HepG2 (cell line): ENCODE measurements around the gene ING1. TPM values are rescaled to one million over a fixed set of nuclear protein-coding genes. Genes with fewer than 3 reads are reported as not detected.

ENCODE experiments used
- ATAC-seq: fragments of 200-7000 bp; cut with Tn5 transposase; 3 replicates; pipeline ENCODE4 v1.9.1; 2020; ENCODE audit warnings: mild to moderate bottlenecking, moderate library complexity
- BruUV-seq: library from RNA; stranded (reverse); fragments of 400-500 nt; replicated peaks from 2 replicates; lab custom pipeline; 2021; lab: Mats Ljungman, UMichigan
- CTCF ChIA-PET: fragments of 300-600 bp; formaldehyde crosslinking; extraction: SDS; loops from one replicate; lab custom pipeline; 2021; ENCODE audit warnings: low total read pairs, inconsistent platforms, low intra/inter-chr PET ratio; lab: Yijun Ruan, JAX
- POLR2A ChIA-PET: fragments of 350-600 bp; sonication (Branson Sonifier 250); formaldehyde crosslinking; loops from one replicate; lab custom pipeline; 2020; ENCODE audit warnings: antibody characterized with exemption, inconsistent platforms; lab: Yijun Ruan, JAX
- DNase-seq: peaks from one replicate; pipeline ENCODE4 v3.0.0-alpha.2; 2015; ENCODE audit warnings: low spot score
- FAIRE-seq: peaks from 3 replicates; lab custom pipeline; 2011; peaks lifted over from hg19 to GRCh38; lab: Jason Lieb, UNC
- H2AFZ ChIP-seq: one replicate; pipeline ENCODE4 v1.6.1; 2011; ENCODE audit warnings: low read length, inconsistent platforms
- H3K27ac ChIP-seq: fragments of 300-600 bp; 3 replicates; pipeline ENCODE4 v1.8.0; 2011; ENCODE audit warnings: mixed run types, mild to moderate bottlenecking, mixed read lengths, low read length, inconsistent platforms; ENCODE audit not compliant: insufficient read depth; ENCODE audit errors: extremely low read length
- H3K27me3 ChIP-seq, 2 experiments: fragments of 200-600 bp in 1 of 2; 2 replicates in 1 of 2; 3 replicates in 1 of 2; pipeline versions ENCODE4 v1.6.0 to v1.8.0; 2011; ENCODE audit warnings: low read length in 2 of 2, mild to moderate bottlenecking in 2 of 2, moderate library complexity in 2 of 2, inconsistent platforms in 1 of 2; ENCODE audit not compliant: insufficient read depth in 2 of 2, control insufficient read depth in 1 of 2
- H3K36me3 ChIP-seq, 2 experiments: fragments of 200-600 bp in 1 of 2; replicated peaks in 1 of 2; 2 replicates in 1 of 2; 3 replicates in 1 of 2; pipeline versions ENCODE4 v1.5.1 to v1.8.0; 2011; ENCODE audit warnings: low read length in 2 of 2, inconsistent platforms in 1 of 2; ENCODE audit not compliant: insufficient read depth in 2 of 2, control insufficient read depth in 1 of 2
- H3K4me1 ChIP-seq: 2 replicates; pipeline ENCODE4 v1.5.1; 2012; ENCODE audit warnings: low read length, inconsistent platforms; ENCODE audit not compliant: insufficient read depth
- H3K4me2 ChIP-seq: 2 replicates; pipeline ENCODE4 v1.6.0; 2011; ENCODE audit warnings: low read depth, low read length, inconsistent platforms
- H3K4me3 ChIP-seq, 3 experiments: fragments of 200-600 bp in 1 of 3; sonication (generic), shearing (Covaris generic) in 1 of 3; replicated peaks in 1 of 3; 2 replicates each; pipeline ENCODE4 v1.5.1; 2011 to 2016; ENCODE audit warnings: low read length in 3 of 3, inconsistent platforms in 2 of 3, low read depth in 2 of 3, mild to moderate bottlenecking in 2 of 3, control low read depth in 1 of 3, mixed read lengths in 1 of 3; ENCODE audit not compliant: insufficient read depth in 1 of 3
- H3K79me2 ChIP-seq: one replicate; pipeline ENCODE4 v1.6.1; 2011; ENCODE audit warnings: low read length, inconsistent platforms; ENCODE audit not compliant: insufficient read depth
- H3K9ac ChIP-seq: 2 replicates; pipeline ENCODE4 v1.6.0; 2011; ENCODE audit warnings: mild to moderate bottlenecking, low read depth, low read length, inconsistent platforms; ENCODE audit not compliant: insufficient read depth
- H3K9me3 ChIP-seq: 2 replicates; pipeline ENCODE4 v1.5.1; 2012; ENCODE audit warnings: mild to moderate bottlenecking, low read length
- H4K20me1 ChIP-seq: 2 replicates; pipeline ENCODE4 v1.6.0; 2011; ENCODE audit warnings: inconsistent platforms, mild to moderate bottlenecking, low read length, moderate library complexity; ENCODE audit not compliant: insufficient read depth
- KAT2B ChIP-seq: fragments of 150-350 bp; IDR thresholded peaks from 2 replicates; pipeline ENCODE4 v1.6.1; 2014; ENCODE audit warnings: low read depth, low read length, borderline replicate concordance
- RORA ChIP-seq: sonication (generic); formaldehyde crosslinking; IDR thresholded peaks from 2 replicates; pipeline ENCODE4 v1.5.0; 2020; ENCODE audit warnings: mild to moderate bottlenecking, missing genetic modification reagents, moderate library complexity
- ZNF558 ChIP-seq: sonication (generic); formaldehyde crosslinking; IDR thresholded peaks from 2 replicates; pipeline ENCODE4 v1.9.0; 2022; ENCODE audit warnings: mild to moderate bottlenecking, missing genetic modification reagents, borderline replicate concordance
- ZNF878 ChIP-seq: sonication (generic); formaldehyde crosslinking; IDR thresholded peaks from 2 replicates; pipeline ENCODE4 v1.8.1; 2023; ENCODE audit warnings: mild to moderate bottlenecking, missing genetic modification reagents, moderate library complexity
- WGBS: methylation state at CpG from one replicate; pipeline ENCODE4 v1.1.6; 2017; ENCODE audit warnings: low lambda C conversion rate; 5-methylcytosine and 5-hydroxymethylcytosine counted together
- in situ Hi-C: cut with HindIII; loops from 2 replicates; pipeline ENCODE4 v1.10.0; 2017; ENCODE audit warnings: low pct_unique_long_range_greater_than_20kb; ENCODE audit not compliant: extremely low pct_ligation_motif_present
- intact Hi-C: fragments of 100-400 bp; cut with micrococcal nuclease; formaldehyde crosslinking; loops from one replicate; pipeline ENCODE4 v1.10.0; 2022; ENCODE audit not compliant: unreplicated experiment
- polyA plus RNA-seq, 8 experiments: library from polyadenylated mRNA; depleted of rRNA in 3 of 8; stranded (reverse) in 7 of 8; unstranded in 1 of 8; fragments of >200 nt; fragmentation: Illumina TruSeq in 4 of 8; extraction: Trizol in 4 of 8; gene quantifications; 2 replicates each; pipeline versions ENCODE4 v1.2.1 to v1.2.3, GENCODE V29; 2011 to 2016; ENCODE audit warnings: low read depth in 4 of 8, missing spikeins in 1 of 8, mixed read lengths in 1 of 8; ENCODE audit not compliant: insufficient read depth in 1 of 8
- total RNA-seq, 5 experiments: library from RNA; depleted of rRNA; stranded (reverse); fragments of >200 nt; fragmentation: Illumina TruSeq; extraction: Trizol; gene quantifications; 2 replicates each; pipeline ENCODE4 v1.2.3, GENCODE V29; 2016; ENCODE audit warnings: low read depth in 1 of 5
- TF ChIP-seq, protein P1 (sequence below): sonication (generic); formaldehyde crosslinking; IDR thresholded peaks from 2 replicates; pipeline ENCODE4 v1.8.0; 2022; ENCODE audit warnings: mild to moderate bottlenecking, missing genetic modification reagents

ING1 gene
- total and polyA plus RNA-seq, 2 of the 13 experiments (the other 11 are each of a cell fraction or from before 2014, with no cell fraction given): 8.1 to 16.1 TPM

- TF ChIP-seq, protein P1, sequence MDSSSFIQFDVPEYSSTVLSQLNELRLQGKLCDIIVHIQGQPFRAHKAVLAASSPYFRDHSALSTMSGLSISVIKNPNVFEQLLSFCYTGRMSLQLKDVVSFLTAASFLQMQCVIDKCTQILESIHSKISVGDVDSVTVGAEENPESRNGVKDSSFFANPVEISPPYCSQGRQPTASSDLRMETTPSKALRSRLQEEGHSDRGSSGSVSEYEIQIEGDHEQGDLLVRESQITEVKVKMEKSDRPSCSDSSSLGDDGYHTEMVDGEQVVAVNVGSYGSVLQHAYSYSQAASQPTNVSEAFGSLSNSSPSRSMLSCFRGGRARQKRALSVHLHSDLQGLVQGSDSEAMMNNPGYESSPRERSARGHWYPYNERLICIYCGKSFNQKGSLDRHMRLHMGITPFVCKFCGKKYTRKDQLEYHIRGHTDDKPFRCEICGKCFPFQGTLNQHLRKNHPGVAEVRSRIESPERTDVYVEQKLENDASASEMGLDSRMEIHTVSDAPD (CRISPR knock-in tag): no peak
Observed at GRCh38 chr13:110680852-110681251, 32.6 kb upstream of the ING1 start (continued).

DNA sequence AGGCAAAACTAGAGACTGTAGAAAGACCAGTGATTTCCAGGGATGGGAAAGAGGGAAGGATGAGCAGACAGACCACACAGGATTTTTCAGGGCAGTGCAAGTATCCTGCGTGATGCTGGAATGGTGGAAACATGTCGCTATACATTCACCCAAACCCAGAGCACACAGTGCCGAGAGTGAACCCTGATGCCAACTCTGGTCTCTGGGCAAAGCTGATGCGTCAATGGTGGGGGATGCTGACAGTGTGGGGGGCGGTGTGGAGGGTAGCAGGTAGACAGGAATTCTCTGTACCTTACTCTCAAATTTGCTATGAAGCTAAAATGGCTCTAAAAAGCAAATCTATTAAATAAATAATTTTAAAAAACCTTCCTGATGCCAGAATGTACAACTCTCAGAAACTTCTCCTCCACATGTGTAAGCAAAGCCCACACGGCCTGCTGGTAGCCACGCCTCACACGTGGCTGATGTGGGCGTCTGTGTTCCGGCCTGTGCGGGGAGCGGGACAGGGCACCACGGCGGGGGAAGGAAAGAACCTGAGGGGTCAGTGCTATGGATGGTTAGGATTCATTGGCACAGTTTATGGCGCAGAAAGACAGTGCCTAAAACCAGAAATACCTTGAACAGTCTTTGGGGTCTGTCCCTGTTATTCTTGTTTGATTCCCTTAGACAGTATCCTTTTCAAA lies 31.5 kb upstream of the ING1 start:
- H3K4me2 ChIP-seq: no peak overlapping the region
- no TSS peak for BruUV-seq
- POLR2A ChIA-PET: interaction anchor here (1.5 kb wide), 1 partner anchor 33 kb away, joined by 6 read pairs; no protein-coding TSS in a partner anchor
- no peaks in the 10 kb centered on the region for H4K20me1 ChIP-seq
- no peak overlapping the region for H3K27ac ChIP-seq
- H2AFZ ChIP-seq: no peak overlapping the region
- no peak overlapping the region for H3K9ac ChIP-seq
- ATAC-seq (no peak), DNase-seq (no peak), FAIRE-seq (no peak)
- H3K9me3 ChIP-seq: no peaks in the 10 kb centered on the region
- H3K79me2 ChIP-seq: no peaks in the 10 kb centered on the region
- CTCF ChIA-PET: interaction anchor here (2.5 kb wide), 1 partner anchor 137 kb away, joined by 15 read pairs; no protein-coding TSS in a partner anchor
- peaks cover 7 to 41% of the 10 kb centered on the region in 2 experiments; a peak in 4 of 5 replicates for H3K36me3 ChIP-seq
- H3K4me1 ChIP-seq: peaks cover 26% of the 10 kb centered on the region
- TF ChIP-seq RORA (CRISPR knock-in tag) (no peak), KAT2B (no peak), ZNF558 (no peak), ZNF878 (CRISPR knock-in tag) (no peak)
- 91% methylated on average over 15 of the region's 15 CpGs for WGBS
- in situ Hi-C loops (loop anchor here (10.0 kb wide), 1 partner anchor 133 kb away; no protein-coding TSS in a partner anchor), intact Hi-C loops (no loop called here)
- H3K4me3 ChIP-seq: no peak overlapping the region
- no peaks in the 10 kb centered on the region for H3K27me3 ChIP-seq
